NCI-H748 (cell line): Measurements from ENCODE around the gene CCL28.
"Not testable (repeated sequence)": the region's sequence is repeated elsewhere in the genome, so short reads cannot be mapped to it uniquely, and the experiment has no call there.

Source experiments
- DNase-seq: peaks from one replicate; lab custom pipeline; 2025; ENCODE audit not compliant: unreplicated experiment; lab: John Stamatoyannopoulos, UW

CCL28 gene

DNA sequence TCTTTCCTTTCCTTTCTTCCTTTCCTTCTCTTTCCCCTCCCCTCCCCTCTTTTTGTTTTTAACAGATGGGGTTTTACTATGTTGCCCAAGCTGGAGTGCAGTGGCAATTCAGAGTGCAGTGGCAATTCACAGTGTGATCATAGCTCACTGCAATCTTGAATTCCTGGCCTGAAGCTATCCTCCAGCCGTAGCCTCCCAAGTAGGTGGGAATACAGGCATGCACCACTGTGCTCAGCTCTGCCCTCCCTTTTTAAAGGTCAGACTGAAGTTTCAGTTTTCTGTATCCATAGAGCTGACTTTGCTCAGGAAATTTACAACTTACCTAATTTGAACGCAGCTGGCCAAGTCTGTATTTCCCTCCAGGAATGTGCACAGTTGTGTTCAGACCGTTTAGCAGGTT lies 696 bp downstream of the CCL28 start:
- DNase-seq, result no peak

- no peak for DNase-seq
Observed at GRCh38 chr5:43410414-43410813, 1.8 kb downstream of the CCL28 start.

DNA sequence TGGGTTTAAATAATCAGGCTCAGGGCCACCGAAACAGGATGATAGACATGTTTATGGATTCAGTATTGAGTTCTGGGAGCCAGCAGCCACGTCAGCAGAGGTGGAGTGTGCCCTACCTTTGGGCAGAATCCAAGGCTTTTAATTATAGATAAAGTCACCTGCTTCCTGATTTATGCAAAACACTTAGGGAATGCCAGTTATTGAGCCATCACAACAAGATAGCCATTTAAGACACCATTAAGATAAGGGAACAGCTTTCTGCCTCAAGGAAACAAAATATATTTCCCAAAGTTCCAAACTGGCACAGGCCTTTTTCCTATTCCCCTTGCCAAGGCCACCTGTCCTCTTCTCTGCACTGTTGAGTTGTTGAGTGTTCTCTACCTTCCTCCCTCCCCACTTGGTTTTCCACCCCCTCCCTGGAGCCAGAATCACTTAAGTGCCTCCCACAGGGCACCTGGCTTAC lies 2.4 kb downstream of the CCL28 start:
- DNase-seq, result no peak

- DNase-seq, result peak; percentile 71
Observed at GRCh38 chr5:43402524-43403066, 9.6 kb downstream of the CCL28 start.

- peak; percentile 81 for DNase-seq
Observed at GRCh38 chr5:43401827-43402226, 10.4 kb downstream of the CCL28 start.

GRCh38 chr5:43400082-43400481 lies 12.1 kb downstream of the CCL28 start:
- no peak for DNase-seq

DNA sequence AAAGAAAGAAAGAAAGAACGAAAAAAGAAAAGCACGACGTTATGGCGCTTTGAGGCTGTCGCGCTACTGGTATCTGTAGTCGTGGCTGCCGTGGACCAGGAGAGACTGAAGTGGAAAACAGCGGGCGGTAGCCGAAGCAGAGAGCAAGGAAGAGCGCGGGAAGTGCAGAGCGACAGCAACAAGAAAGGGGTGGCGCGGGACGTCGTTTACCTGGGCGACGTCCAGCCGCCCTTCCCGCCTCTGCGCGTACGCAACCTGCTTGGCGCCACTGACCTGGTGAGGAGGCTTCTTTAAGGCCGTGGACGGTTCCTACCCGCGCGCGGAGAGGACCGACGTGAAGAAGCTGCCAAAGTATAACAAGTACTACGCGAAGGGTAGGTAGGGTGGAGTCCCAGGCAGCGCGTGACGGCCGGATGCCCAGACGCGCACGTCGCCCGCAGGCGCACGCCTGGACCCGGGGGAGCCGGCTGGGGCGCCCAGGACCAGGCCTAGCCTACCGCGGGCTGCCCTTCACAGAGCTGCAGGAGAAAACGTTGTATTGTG lies 15.4 kb downstream of the CCL28 start:
- no peak for DNase-seq

DNA sequence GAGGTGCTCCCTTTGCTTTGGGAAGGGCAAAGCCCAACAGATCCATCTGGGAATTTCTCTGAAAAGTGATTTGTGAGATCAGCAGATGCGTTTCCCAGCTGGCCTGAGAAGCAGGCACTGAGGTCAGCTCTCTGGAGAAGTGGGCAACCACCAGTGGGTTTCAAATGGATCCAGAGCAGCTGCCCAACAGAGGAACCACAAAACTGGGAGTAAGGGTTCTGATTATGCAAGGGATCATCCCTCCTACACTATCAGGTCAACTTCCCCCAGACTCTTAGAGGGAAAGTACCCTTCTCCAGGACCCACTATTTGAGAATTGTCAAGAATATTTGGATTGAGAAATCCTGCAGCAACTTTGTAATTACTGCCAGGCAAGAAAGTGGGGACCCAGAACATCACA lies 21.7 kb downstream of the CCL28 start:
- DNase-seq, result no peak

DNA sequence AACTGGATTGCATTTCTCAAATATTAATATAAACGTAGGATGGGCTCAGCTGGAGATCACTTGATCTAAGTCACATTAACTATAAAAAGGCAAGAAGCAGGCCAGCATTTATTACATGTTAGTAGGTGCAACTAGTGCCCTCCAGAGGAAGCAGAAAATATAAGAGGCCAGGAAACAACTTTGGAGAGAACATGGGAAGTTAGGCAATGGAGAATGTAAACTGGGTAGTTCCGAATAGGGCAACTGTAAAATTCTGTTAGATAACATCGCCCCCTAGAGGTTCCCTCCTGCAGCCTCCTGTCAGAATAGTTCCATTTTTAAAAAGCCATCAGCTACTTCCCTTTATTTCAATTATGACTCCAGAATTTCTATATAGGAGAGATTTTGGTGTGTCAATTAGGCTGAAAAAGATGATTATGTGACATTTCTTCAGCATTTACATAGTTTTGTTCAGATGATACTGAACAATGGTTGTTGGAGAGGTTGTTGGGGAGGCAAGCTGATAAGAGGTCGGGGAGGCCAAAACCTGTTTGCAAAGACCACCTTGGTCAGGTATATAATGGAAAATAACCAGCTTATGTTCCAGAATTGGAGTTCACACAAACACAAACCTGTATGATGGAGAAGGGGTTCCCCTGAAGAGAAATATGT lies 22.4 kb downstream of the CCL28 start:
- DNase-seq, result peak; percentile 99

- peak; percentile 40 for DNase-seq
Observed at GRCh38 chr5:43386960-43387362, 25.2 kb downstream of the CCL28 start.

- no peak for DNase-seq
Observed at GRCh38 chr5:43376496-43377140, 35.6 kb downstream of the CCL28 start.

GRCh38 chr5:43371821-43372220 lies 40.4 kb downstream of the CCL28 start:
- no peak for DNase-seq

GRCh38 chr5:43370352-43370751 lies 41.8 kb downstream of the CCL28 start:
- DNase-seq, result no peak

DNA sequence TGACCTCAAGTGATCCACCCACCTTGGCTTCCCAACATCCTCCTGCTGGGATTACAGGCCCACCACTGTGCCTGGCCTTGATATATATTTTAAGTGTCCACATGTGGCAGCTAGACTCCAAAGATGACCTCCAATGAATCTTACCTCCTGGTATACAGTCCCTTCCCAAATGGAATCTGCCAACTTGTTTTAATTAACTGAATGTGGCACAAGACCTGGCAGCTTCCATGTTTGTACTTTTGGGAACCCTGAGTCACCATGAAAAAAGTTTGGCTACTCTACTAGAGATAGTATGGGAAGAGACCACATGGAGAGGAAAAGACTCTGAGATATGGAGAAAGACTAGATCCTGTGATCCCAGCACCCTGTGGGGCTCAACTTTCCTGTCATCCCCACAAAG lies 42.5 kb downstream of the CCL28 start:
- no peak for DNase-seq

DNA sequence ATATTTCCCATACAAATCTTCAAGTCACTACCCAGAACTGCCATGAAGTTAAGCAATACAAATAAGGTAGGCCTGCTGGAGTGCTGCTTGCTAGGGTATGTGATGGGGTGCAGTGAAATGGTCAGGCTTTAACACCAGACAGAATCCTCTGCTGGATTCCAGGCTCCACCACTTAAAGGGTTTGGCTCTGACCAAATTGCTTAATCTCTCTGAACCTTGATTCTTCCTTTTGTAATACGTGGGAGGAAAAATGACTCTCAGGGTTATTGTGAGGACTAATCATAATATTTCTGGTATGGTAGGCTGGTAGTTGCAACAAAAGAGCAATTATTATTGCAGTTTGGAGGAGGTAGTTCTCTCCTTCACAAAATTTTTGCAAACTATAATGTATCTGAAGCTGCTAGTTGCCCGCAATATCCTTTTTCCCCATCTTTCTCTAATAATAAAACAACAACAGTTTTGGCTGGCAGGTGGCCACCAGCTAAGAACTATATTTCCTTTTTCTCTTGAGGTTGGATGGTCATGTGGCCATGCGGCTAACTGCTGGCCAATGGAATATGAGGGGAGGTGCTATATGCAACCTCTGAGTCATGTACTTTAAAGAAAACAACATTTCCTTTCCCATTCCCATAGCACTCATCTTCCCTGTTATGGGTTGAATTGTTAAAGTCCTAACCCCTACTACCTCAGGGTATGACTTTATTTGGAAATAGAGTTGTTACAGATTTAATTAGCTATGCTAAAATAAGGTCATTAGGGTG lies 44.1 kb downstream of the CCL28 start:
- DNase-seq, result no peak

GRCh38 chr5:43367453-43367852 lies 44.7 kb downstream of the CCL28 start:
- DNase-seq, result no peak

DNA sequence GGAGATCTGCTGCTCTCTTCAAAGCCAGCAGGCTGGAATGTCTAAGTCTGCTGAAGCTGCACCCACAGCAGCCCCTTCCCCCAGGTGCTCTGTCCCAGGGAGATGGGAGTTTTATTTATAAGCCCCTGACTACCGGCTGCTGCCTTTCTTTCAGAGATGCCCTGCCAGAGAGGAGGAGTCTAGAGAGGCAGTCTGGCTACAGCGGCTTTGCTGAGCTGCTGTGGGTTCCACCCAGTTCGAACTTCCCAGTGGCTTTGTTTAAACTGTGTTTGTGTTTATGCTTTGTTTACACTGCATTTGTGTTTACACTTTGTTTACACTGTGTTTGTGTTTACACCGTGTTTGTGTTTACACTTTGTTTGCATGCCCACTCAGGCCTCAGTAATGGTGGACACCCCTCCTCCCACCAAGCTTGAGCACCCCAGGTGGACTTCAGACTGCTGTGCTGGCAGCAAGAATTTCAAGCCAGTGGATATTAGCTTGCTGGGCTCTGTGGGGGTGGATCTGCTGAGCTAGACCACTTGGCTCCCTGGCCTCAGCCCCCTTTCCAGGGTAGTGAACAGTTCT lies 45.4 kb downstream of the CCL28 start:
- not testable (repeated sequence) for DNase-seq

GRCh38 chr5:43365155-43365554 lies 47.0 kb downstream of the CCL28 start:
- not testable (repeated sequence) for DNase-seq

GRCh38 chr5:43363445-43364152 lies 48.6 kb downstream of the CCL28 start:
- no peak for DNase-seq

- no peak for DNase-seq
Observed at GRCh38 chr5:43362725-43363435, 49.3 kb downstream of the CCL28 start.
